Neutrophil (primary cell): ENCODE data around the gene CREG2.
A peak's percentile ranks its signal among the peaks of the same experiment; 100 is the strongest.

Experiments used
- H3K27ac ChIP-seq: fragments of 200-600 bp; sonication (generic); 2 replicates; pipeline ENCODE4 v1.5.1; 2016; ENCODE audit warnings: mild to moderate bottlenecking, moderate library complexity
- H3K27me3 ChIP-seq: fragments of 200-600 bp; sonication (generic); 2 replicates; pipeline ENCODE4 v1.6.0; 2016; ENCODE audit warnings: mild to moderate bottlenecking
- H3K36me3 ChIP-seq: fragments of 200-600 bp; sonication (generic); 2 replicates; pipeline ENCODE4 v1.5.1; 2017
- H3K4me1 ChIP-seq, 2 experiments: fragments of 200-600 bp in 1 of 2; sonication (generic) in 1 of 2; 1 replicate in 1 of 2; 2 replicates in 1 of 2; pipeline versions ENCODE4 v1.5.1 to v1.6.1; 2013 to 2016; ENCODE audit warnings: low read depth in 1 of 2, low read length in 1 of 2, mild to moderate bottlenecking in 1 of 2, moderate library complexity in 1 of 2; ENCODE audit not compliant: control insufficient read depth in 1 of 2, insufficient read depth in 1 of 2
- H3K4me3 ChIP-seq, 2 experiments: fragments of 200-600 bp in 1 of 2; sonication (generic) in 1 of 2; 1 replicate in 1 of 2; 2 replicates in 1 of 2; pipeline ENCODE4 v1.5.1; 2013 to 2016; ENCODE audit warnings: low read depth in 1 of 2, low read length in 1 of 2, mild to moderate bottlenecking in 1 of 2, moderate library complexity in 1 of 2
- H3K9me3 ChIP-seq: fragments of 200-600 bp; sonication (generic); 2 replicates; pipeline ENCODE4 v1.5.1; 2016
- TF ChIP-seq, protein P1 (sequence below): fragments of 200-600 bp; sonication (generic); IDR thresholded peaks from 2 replicates; pipeline ENCODE4 v1.5.1; 2016; ENCODE audit warnings: antibody characterized with exemption

Gene CREG2, protein sequence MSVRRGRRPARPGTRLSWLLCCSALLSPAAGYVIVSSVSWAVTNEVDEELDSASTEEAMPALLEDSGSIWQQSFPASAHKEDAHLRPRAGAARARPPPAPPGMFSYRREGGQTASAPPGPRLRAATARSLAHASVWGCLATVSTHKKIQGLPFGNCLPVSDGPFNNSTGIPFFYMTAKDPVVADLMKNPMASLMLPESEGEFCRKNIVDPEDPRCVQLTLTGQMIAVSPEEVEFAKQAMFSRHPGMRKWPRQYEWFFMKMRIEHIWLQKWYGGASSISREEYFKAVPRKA

DNA sequence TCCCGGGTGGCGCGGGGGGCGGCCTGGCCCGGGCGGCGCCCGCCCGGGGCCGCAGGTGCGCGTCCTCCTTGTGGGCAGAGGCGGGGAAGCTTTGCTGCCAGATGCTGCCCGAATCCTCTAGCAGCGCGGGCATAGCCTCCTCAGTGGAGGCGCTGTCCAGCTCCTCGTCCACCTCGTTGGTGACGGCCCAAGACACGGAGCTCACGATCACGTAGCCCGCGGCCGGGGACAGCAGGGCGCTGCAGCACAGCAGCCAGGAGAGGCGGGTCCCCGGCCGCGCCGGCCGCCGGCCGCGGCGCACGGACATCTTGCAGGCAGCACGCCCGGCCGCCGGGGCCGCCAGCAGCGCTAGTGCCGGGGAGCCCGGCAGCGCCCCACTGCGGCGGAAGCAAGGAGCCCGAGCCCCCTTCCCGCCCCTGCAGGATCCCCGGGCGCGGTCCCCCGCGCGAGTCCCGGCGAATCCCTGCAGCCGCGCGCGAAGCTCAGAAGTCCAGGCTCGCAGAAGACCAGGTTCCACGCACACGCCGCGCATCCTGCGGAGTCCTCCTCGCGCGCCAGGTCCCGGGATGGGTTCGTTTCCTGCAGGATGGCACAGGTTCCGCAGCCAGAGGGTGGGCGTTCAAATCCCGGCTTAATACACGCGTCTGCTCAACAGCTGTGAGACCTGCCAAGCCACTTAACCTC is at the start of gene CREG2:
Gene CREG2 (minus strand): TSS at position 353 of the 684 bp plus-strand sequence. CDS start 46 bp downstream, at position 307.
- H3K4me1 ChIP-seq, result peaks cover 15 to 16% of the 10 kb centered on the region in 2 experiments
- H3K27me3 ChIP-seq, result peaks cover 75% of the 10 kb centered on the region
- no peaks in the 10 kb centered on the region for H3K36me3 ChIP-seq
- peak within 1 kb of the TSS; percentile 59 for H3K4me3 ChIP-seq
- no peaks in the 10 kb centered on the region for H3K9me3 ChIP-seq
- TF ChIP-seq, protein P1, sequence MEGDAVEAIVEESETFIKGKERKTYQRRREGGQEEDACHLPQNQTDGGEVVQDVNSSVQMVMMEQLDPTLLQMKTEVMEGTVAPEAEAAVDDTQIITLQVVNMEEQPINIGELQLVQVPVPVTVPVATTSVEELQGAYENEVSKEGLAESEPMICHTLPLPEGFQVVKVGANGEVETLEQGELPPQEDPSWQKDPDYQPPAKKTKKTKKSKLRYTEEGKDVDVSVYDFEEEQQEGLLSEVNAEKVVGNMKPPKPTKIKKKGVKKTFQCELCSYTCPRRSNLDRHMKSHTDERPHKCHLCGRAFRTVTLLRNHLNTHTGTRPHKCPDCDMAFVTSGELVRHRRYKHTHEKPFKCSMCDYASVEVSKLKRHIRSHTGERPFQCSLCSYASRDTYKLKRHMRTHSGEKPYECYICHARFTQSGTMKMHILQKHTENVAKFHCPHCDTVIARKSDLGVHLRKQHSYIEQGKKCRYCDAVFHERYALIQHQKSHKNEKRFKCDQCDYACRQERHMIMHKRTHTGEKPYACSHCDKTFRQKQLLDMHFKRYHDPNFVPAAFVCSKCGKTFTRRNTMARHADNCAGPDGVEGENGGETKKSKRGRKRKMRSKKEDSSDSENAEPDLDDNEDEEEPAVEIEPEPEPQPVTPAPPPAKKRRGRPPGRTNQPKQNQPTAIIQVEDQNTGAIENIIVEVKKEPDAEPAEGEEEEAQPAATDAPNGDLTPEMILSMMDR, result peak; percentile 52
- H3K27ac ChIP-seq, result no peak within 1 kb of the TSS

DNA sequence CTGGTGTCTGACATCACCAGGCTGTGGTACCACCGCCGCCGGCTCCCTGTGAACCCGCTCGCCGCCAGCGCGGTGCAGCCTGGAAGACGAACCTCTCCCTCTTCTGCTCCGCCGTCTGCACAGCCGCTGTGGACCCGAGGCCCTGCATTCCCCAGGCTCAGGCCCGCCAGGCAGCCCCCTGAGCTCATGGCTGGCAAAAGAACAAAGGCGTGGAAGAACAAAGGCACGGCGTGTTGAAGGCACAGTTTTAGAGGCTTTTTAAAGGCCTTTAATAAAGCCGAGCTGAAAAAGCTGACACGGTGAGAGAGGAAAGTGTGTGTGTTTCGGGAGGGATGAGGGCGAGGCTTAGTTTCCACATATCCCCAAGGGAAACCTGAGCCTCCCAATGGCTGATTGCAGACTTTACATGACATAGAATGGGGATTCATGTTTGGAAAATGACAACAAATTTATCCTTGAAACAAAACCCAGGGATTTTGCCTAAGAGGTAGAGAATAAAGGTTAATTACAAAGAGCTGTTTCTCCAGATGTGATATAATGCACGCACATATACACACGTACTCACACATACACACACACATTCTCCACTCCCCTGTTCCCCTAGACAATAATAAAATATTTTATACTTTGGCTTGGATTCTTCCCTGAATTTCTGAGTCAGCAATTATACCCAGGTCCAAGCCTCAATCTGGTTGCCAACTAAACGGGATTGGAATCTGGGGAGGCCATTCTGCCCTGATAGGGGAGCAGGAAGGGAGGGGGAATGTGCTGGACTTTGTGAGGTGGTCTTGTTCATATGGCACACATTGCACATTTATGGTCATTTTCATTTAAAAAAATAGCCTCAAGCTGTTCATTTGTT is 47.9 kb upstream of the CREG2 start:
- H3K9me3 ChIP-seq, result no peaks in the 10 kb centered on the region
- H3K4me1 ChIP-seq, result peaks cover 0 to 3% of the 10 kb centered on the region in 2 experiments
- no peak overlapping the region for H3K27ac ChIP-seq
- no peaks in the 10 kb centered on the region for H3K36me3 ChIP-seq
- H3K4me3 ChIP-seq, result no peak overlapping the region
- TF ChIP-seq, protein P1, result no peak
- H3K27me3 ChIP-seq, result no peaks in the 10 kb centered on the region

DNA sequence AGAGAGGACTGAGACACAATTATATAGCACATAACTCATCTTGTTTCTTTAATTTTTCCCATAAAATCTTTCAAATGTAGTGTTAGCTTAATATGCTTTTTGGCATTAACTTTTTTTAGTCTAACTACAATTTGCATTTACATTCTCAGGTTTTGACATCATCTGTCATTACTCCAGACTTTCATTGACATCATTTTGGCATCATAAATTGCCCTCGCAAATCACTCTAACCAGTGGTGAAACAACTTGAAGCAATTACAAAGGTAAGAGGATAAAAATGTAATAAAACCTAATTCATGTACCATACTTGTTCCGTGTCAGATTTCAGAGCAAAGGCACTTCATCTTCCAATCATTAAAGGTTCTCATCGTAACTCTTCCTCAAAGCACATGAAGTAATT is 46.2 kb upstream of the CREG2 start:
- TF ChIP-seq, protein P1, result no peak
- Histone ChIP-seq H3K4me3 (no peak overlapping the region), H3K27me3 (no peaks in the 10 kb centered on the region), H3K4me1 (peaks cover 0 to under 1% of the 10 kb centered on the region in 2 experiments), H3K36me3 (no peaks in the 10 kb centered on the region), H3K27ac (no peak overlapping the region), H3K9me3 (no peaks in the 10 kb centered on the region)

DNA sequence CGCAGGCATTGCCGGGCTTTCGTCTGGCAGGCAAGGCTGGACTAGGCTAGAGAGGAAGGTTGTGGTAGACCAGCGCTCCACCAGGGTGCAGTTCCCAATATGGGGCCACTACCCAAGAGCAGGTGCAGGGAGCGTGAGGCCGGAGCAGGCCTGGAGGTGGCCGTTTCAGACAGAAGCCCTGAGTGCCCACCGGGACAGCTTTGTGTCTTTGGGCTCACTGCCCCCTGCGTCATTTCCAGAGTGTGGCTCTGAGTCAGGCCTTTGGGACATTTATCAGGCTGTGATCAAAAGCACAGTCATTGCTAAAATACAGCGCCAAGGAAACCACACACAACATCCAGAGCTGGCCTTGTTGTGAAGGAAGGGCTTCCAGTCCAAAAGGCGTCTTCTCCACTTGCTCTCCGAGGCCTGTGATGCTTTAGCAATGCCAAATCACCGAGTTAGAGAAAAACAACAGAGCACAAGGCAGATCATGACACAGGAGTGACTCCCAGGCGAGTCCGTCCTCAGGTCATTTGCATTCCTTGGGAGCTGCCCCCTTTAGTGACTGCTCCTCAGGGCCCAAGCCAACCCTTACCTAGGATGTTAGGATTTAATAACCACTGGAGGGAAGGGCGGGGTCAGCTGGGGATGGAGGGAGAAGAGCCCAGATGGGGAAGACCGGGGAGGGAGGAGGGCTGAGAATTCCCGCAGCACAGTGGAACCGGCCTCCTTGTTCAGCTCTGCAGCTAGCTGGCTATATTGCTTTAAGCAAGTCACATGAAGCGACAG is 45.3 kb upstream of the CREG2 start:
- no peaks in the 10 kb centered on the region for H3K27me3 ChIP-seq
- no peak overlapping the region for H3K4me3 ChIP-seq
- no peaks in the 10 kb centered on the region for H3K36me3 ChIP-seq
- no peak overlapping the region for H3K27ac ChIP-seq
- H3K4me1 ChIP-seq, result no peaks in the 10 kb centered on the region
- TF ChIP-seq, protein P1, result no peak
- no peaks in the 10 kb centered on the region for H3K9me3 ChIP-seq

DNA sequence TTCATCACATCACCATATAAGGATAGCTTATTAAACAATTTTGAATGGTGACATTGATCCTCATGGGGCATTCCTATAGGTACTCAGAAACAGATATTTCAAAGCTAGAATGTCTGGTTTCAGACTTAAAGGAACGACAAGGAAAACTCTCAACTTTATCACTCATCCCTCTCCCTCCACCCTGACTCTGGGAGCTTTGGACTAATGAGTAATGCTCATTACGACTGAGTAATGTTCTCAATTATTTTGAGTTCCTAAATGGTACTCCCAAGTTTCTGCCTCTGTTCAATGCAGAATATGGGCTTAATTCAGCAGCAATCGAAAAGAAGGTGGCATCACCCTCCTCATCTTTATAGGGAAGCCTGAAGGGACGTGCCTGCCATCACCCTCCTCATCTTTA is 44.2 kb upstream of the CREG2 start:
- no peaks in the 10 kb centered on the region for H3K9me3 ChIP-seq
- no peak overlapping the region for H3K27ac ChIP-seq
- no peaks in the 10 kb centered on the region for H3K4me1 ChIP-seq
- H3K4me3 ChIP-seq, result no peak overlapping the region
- no peaks in the 10 kb centered on the region for H3K36me3 ChIP-seq
- TF ChIP-seq, protein P1, result no peak
- H3K27me3 ChIP-seq, result no peaks in the 10 kb centered on the region
